Prostate gland (tissue), 2 donors: ENCODE data around the gene PRR5L.

ENCODE experiments used
- POLR2A ChIP-seq: fragments of 450-650 bp; IDR thresholded peaks from one replicate; pipeline ENCODE4 v1.6.1; 2016; ENCODE audit warnings: antibody characterized with exemption, mild to moderate bottlenecking
- POLR2AphosphoS5 ChIP-seq: sonication (generic); formaldehyde crosslinking; IDR thresholded peaks from one replicate; pipeline ENCODE4 v1.6.1; 2017; ENCODE audit warnings: antibody characterized with exemption
- TF ChIP-seq, protein P1 (sequence below), 4 experiments: fragments of 200-600 bp in 2 of 4; fragments of 450-650 bp in 2 of 4; sonication (generic) in 2 of 4; IDR thresholded peaks; 1 replicate in 3 of 4; 2 replicates in 1 of 4; pipeline ENCODE4 v1.5.1; 2016 to 2019; ENCODE audit warnings: antibody characterized with exemption in 4 of 4, mild to moderate bottlenecking in 2 of 4, moderate library complexity in 2 of 4

DNA sequence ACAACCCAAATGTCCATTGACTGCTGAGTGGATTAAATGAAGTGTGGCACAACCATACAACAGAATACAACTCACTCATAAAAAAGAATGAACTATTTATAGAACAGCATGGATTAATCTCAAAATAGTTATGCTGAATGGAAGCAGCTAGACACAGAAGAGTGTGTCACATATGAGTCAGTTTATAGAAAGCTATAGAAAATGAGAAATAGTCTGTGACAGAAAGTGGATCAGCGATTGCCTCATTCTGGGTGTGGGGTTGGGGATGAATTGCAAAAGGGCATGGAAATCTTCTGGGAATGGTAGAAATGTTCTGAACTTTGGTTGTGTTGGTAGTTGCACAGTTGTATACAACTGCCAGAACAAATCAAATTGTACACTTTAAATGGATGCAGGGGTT lies 37.4 kb downstream of the PRR5L start:
- TF ChIP-seq, protein P1, sequence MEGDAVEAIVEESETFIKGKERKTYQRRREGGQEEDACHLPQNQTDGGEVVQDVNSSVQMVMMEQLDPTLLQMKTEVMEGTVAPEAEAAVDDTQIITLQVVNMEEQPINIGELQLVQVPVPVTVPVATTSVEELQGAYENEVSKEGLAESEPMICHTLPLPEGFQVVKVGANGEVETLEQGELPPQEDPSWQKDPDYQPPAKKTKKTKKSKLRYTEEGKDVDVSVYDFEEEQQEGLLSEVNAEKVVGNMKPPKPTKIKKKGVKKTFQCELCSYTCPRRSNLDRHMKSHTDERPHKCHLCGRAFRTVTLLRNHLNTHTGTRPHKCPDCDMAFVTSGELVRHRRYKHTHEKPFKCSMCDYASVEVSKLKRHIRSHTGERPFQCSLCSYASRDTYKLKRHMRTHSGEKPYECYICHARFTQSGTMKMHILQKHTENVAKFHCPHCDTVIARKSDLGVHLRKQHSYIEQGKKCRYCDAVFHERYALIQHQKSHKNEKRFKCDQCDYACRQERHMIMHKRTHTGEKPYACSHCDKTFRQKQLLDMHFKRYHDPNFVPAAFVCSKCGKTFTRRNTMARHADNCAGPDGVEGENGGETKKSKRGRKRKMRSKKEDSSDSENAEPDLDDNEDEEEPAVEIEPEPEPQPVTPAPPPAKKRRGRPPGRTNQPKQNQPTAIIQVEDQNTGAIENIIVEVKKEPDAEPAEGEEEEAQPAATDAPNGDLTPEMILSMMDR (IDR thresholded peaks at IDR 0.05) = no peak
- TF ChIP-seq POLR2A (no peak), POLR2AphosphoS5 (no peak)
